K562 treated with DMSO at 1 percent for 4 hours (cell line): Measurements from ENCODE around the gene SETD1B. TPM values are rescaled to one million over a fixed set of nuclear protein-coding genes. Genes with fewer than 3 reads are reported as not detected.

Experiments
- total RNA-seq: library from RNA; unstranded; fragments of 300-600 nt; gene quantifications from 2 replicates; pipeline ENCODE4 v1.2.3, GENCODE V29; 2022; ENCODE audit not compliant: insufficient read depth

SETD1B gene
- 4.9 and 6.9 TPM in 2 replicates for total RNA-seq

DNA sequence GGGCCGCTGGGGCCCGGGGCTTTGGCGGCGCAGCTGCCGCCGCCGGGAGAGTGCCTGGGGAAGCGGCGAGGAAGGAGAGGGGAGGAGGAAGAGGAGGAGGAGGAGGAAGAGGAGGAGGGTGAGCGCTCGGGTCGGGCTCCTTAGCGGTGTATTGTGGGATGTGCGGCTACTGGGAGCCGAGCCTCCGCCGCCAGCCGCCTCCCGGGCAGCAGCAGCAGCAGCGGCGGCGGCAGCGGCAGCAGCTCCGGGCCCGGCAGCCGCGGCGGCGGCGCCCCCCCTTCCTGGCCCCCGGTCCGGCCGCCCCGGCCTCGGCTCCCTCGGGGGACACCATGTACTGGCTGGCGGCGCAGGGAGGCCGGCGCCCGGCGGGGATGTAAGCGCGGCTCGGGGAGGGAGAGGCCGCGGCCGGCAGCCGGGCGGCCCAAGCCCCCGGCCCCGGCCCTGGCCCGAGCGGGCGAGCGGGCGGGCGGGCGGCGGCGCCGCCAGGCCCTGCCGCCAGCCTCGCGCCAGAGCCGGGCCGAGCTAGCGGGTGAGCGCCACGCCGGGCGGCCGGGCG is at the start of gene SETD1B:
Gene SETD1B (plus strand): TSS at position 149 of the 556 bp plus-strand sequence. CDS start 729 bp downstream, outside the sequence.

DNA sequence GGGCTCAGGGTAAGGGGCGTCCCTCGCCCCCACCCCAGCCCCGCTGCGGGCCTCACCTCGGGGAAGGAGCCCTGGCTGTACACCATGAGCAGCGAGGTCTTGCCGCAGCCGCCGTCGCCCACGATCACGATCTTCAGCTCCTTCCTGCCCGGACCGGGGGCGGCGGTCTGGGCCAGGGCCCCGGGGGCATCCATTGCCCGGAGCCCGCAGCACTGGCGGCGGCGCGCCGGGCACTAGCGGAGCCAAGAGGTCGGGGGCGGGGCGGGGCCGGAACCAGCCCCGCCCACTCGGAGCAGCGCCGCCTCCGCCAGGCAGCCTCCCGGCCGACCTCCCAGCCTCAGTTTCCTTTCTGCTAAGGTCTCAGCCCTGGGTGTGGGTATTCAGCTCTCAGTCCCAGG is 10.4 kb upstream of the SETD1B start, which contains the start of gene RHOF:
Gene RHOF (minus strand): TSS at position 249 of the 398 bp plus-strand sequence. CDS start 55 bp downstream, at position 194.

DNA sequence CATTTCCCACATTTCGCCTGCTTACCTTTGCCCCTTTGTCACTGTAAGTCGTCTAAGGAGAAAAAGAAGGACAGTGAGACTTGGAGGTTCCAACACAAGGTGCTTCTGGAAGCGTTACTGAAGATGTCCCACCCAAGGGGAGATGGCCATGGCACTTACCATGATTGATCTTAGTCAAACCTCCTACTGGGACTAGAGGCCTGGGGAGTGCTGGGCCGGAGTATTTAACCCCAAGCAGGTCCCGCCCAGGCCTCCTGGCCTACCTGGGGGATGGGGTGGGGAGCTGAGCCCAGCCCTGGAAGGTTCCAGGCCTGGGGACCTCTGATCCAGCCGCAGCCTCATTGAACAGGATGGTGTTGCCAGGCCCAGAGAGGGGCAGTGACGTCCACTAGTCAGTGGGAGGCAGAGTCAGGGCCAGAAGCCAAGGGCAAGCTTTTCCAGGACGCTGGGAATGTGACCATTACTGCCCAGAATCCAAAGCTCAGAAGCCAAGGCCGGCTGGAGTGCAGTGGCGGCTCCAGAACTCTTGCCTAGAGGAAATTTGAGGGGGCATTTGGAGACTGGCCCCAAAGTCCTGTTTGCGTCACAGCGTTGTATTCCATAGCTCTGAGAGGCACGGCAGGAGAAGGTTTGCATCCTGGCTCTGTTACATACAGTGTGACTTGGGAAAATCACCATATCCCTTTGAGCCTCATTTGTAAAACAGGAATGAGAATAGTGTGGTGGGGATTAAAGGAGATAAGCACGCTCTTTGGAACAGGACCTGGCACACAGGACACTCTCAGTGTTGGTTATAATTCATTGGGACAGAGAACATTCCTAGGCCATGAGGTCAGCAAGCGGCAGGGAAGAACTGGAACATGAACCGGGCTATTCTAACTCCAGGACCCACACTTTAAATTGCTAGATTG is 55.1 kb downstream of the SETD1B start, which contains the start of gene HPD:
Gene HPD (minus strand): TSS at position 198 of the 911 bp plus-strand sequence. CDS start 36 bp downstream, at position 162.

Other genes with a start within 250 kb of the SETD1B start
- gene KDM2B, start 223.0 kb upstream of the SETD1B start, total RNA-seq = 26.9 and 28.4 TPM in 2 replicates
- gene ORAI1, start 177.5 kb upstream of the SETD1B start, total RNA-seq = 52.1 and 63.6 TPM in 2 replicates
- not detected in 2 replicates for gene MORN3, start 134.4 kb upstream of the SETD1B start, total RNA-seq
- 8.4 and 13.2 TPM in 2 replicates for gene TMEM120B, start 91.3 kb upstream of the SETD1B start, total RNA-seq
- gene RHOF, start 10.3 kb upstream of the SETD1B start, total RNA-seq = 3.2 and 3.4 TPM in 2 replicates
- not detected in 2 replicates for gene HPD, start 54.9 kb downstream of the SETD1B start, total RNA-seq
- gene PSMD9, start 84.8 kb downstream of the SETD1B start, total RNA-seq = 76.9 and 138 TPM in 2 replicates
- 6.0 and 12.3 TPM in 2 replicates for gene CFAP251, start 114.6 kb downstream of the SETD1B start, total RNA-seq
- 18.8 and 20.2 TPM in 2 replicates for gene BCL7A, start 217.9 kb downstream of the SETD1B start, total RNA-seq